GM12878 (cell line): Measurements from ENCODE around the gene KRTAP5-11. TPM values are rescaled to one million over a fixed set of nuclear protein-coding genes. Genes with fewer than 3 reads are reported as not detected.

Experiments
- ATAC-seq: fragments of 200-7000 bp; cut with Tn5 transposase; 3 replicates; pipeline ENCODE4 v1.9.1; 2020; ENCODE audit warnings: mild to moderate bottlenecking, moderate library complexity
- BruUV-seq: library from RNA; stranded (reverse); fragments of 400-500 nt; replicated peaks from 2 replicates; lab custom pipeline; 2021; lab: Mats Ljungman, UMichigan
- CTCF ChIA-PET: fragments of 300-600 bp; sonication (Branson Sonifier 250); formaldehyde crosslinking; extraction: SDS; loops from one replicate; lab custom pipeline; 2021; ENCODE audit warnings: inconsistent platforms; lab: Yijun Ruan, JAX
- POLR2A ChIA-PET: fragments of 350-600 bp; formaldehyde crosslinking; extraction: SDS; loops from one replicate; lab custom pipeline; 2021; ENCODE audit warnings: inconsistent platforms; lab: Charles Lee
- RAD21 ChIA-PET: fragments of 300-600 bp; sonication (Branson Sonifier 250); formaldehyde crosslinking; loops from one replicate; lab custom pipeline; 2023; ENCODE audit warnings: antibody characterized with exemption; ENCODE audit not compliant: unreplicated experiment; lab: Charles Lee
- SMC1A ChIA-PET: fragments of 300-600 bp; sonication (Branson Sonifier 250); formaldehyde crosslinking; loops from one replicate; lab custom pipeline; 2023; ENCODE audit not compliant: unreplicated experiment, uncharacterized antibody; lab: Charles Lee
- DNase-seq: peaks from one replicate; pipeline ENCODE4 v3.0.0-alpha.2; 2011; ENCODE audit warnings: low read depth, low spot score
- FAIRE-seq: peaks from 3 replicates; lab custom pipeline; 2011; peaks lifted over from hg19 to GRCh38; lab: Jason Lieb, UNC
- H2AFZ ChIP-seq: 2 replicates; pipeline ENCODE4 v1.6.0; 2011; ENCODE audit warnings: low read depth, low read length, control low read depth; ENCODE audit not compliant: control insufficient read depth
- H3K27ac ChIP-seq: 2 replicates; pipeline ENCODE4 v1.5.1; 2011; ENCODE audit warnings: control low read depth; ENCODE audit not compliant: control insufficient read depth, insufficient read depth
- H3K27me3 ChIP-seq, 2 experiments: replicated peaks in 1 of 2; 2 replicates each; pipeline versions ENCODE4 v1.6.0 to v1.6.1; 2011; ENCODE audit warnings: low read length in 1 of 2; ENCODE audit not compliant: control insufficient read depth in 2 of 2, insufficient read depth in 2 of 2
- H3K36me3 ChIP-seq, 2 experiments: 2 replicates each; pipeline ENCODE4 v1.5.1; 2011; ENCODE audit warnings: low read length in 1 of 2; ENCODE audit not compliant: control insufficient read depth in 2 of 2, insufficient read depth in 2 of 2
- H3K4me1 ChIP-seq: 2 replicates; pipeline ENCODE4 v1.6.1; 2011; ENCODE audit warnings: mild to moderate bottlenecking, low read length, moderate library complexity, mixed read lengths; ENCODE audit not compliant: control insufficient read depth, insufficient read depth
- H3K4me2 ChIP-seq: 2 replicates; pipeline ENCODE4 v1.6.0; 2011; ENCODE audit warnings: control low read depth; ENCODE audit not compliant: control insufficient read depth, insufficient read depth
- H3K4me3 ChIP-seq: fragments of 200-600 bp; sonication (generic); 2 replicates; pipeline ENCODE4 v1.5.1; 2016
- H3K79me2 ChIP-seq: 2 replicates; pipeline ENCODE4 v1.6.0; 2011; ENCODE audit warnings: low read length; ENCODE audit not compliant: control insufficient read depth, insufficient read depth
- H3K9ac ChIP-seq: 2 replicates; pipeline ENCODE4 v1.8.0; 2011; ENCODE audit warnings: low read length, control low read depth, mixed read lengths; ENCODE audit not compliant: control insufficient read depth, insufficient read depth
- H3K9me3 ChIP-seq: replicated peaks from 3 replicates; pipeline ENCODE4 v1.5.1; 2011; ENCODE audit warnings: mild to moderate bottlenecking, low read length; ENCODE audit not compliant: control insufficient read depth, insufficient read depth
- H4K20me1 ChIP-seq: 2 replicates; pipeline ENCODE4 v1.6.0; 2011; ENCODE audit not compliant: control insufficient read depth, insufficient read depth
- HDGF ChIP-seq: fragments of 450-650 bp; IDR thresholded peaks from 2 replicates; pipeline ENCODE4 v1.6.1; 2016; ENCODE audit warnings: antibody characterized with exemption
- JUND ChIP-seq: IDR thresholded peaks from 2 replicates; pipeline ENCODE4 v1.6.1; 2012; ENCODE audit warnings: low read depth, mild to moderate bottlenecking, low read length, improper control_type of control experiment, moderate library complexity
- NFYB ChIP-seq: IDR thresholded peaks from 2 replicates; pipeline ENCODE4 v1.6.1; 2011; ENCODE audit warnings: low read depth, mild to moderate bottlenecking, low read length, improper control_type of control experiment, moderate library complexity; ENCODE audit not compliant: insufficient read depth
- TARDBP ChIP-seq: IDR thresholded peaks from 2 replicates; pipeline ENCODE4 v1.6.1; 2016; ENCODE audit warnings: borderline replicate concordance
- TBL1XR1 ChIP-seq: IDR thresholded peaks from 2 replicates; pipeline ENCODE4 v1.6.1; 2012; ENCODE audit warnings: low read depth, low read length, improper control_type of control experiment
- ZBTB4 ChIP-seq: fragments of 450-650 bp; formaldehyde crosslinking; IDR thresholded peaks from 2 replicates; pipeline ENCODE4 v1.4.0; 2022; ENCODE audit warnings: mild to moderate bottlenecking, moderate library complexity
- WGBS: methylation state at CpG from one replicate; pipeline ENCODE4 v1.1.6; 2016; ENCODE audit warnings: low lambda C conversion rate; ENCODE audit not compliant: insufficient replicate concordance, insufficient coverage; ENCODE audit errors: missing lambda C conversion rate; 5-methylcytosine and 5-hydroxymethylcytosine counted together
- in situ Hi-C: fragments of 300-500 bp; cut with MboI; formaldehyde crosslinking; loops from 9 replicates; pipeline ENCODE4 v1.14.3; 2018; ENCODE audit warnings: mixed read lengths
- intact Hi-C: fragments of 100-400 bp; cut with micrococcal nuclease; formaldehyde crosslinking; loops from one replicate; pipeline ENCODE4 v1.14.2; 2022; ENCODE audit not compliant: unreplicated experiment
- polyA plus RNA-seq, 11 experiments: library from polyadenylated mRNA; depleted of rRNA in 4 of 11; unstranded in 6 of 11; stranded (reverse) in 5 of 11; fragments of >200 nt; fragmentation: Nextera tagmentation in 4 of 11; fragmentation: Illumina TruSeq in 1 of 11; extraction: Ambion mirVana in 4 of 11; extraction: Trizol in 1 of 11; gene quantifications; 1 replicate in 1 of 11; 2 replicates in 10 of 11; pipeline versions ENCODE4 v1.2.1 to v1.2.3, GENCODE V29; 2011 to 2016; ENCODE audit warnings: inconsistent platforms in 2 of 11, missing spikeins in 2 of 11, low read depth in 1 of 11
- total RNA-seq, 4 experiments: library from RNA; depleted of rRNA in 3 of 4; stranded (reverse); fragments of >200 nt in 3 of 4; fragmentation: Illumina TruSeq in 1 of 4; extraction: Trizol in 1 of 4; gene quantifications; 2 replicates each; pipeline versions ENCODE4 v1.2.1 to v1.2.3, GENCODE V29; 2013 to 2021
- TF ChIP-seq, protein P1 (sequence below): IDR thresholded peaks from 2 replicates; pipeline ENCODE4 v1.6.1; 2012; ENCODE audit warnings: low read length, inconsistent platforms
- TF ChIP-seq, protein P2 (sequence below): fragments of 450-650 bp; formaldehyde crosslinking; IDR thresholded peaks from 2 replicates; pipeline ENCODE4 v1.5.0; 2022; ENCODE audit warnings: mild to moderate bottlenecking, missing genetic modification characterization
- TF ChIP-seq, protein P3 (sequence below): fragments of 450-650 bp; IDR thresholded peaks from 2 replicates; pipeline ENCODE4 v1.6.1; 2014; ENCODE audit warnings: mild to moderate bottlenecking

The KRTAP5-11 gene
- total and polyA plus RNA-seq, 10 of the 15 experiments (the other 5 are each of a cell fraction or from before 2014, with no cell fraction given) = not detected

- Histone ChIP-seq H3K79me2 (no peaks in the 10 kb centered on the region), H3K36me3 (no peaks in the 10 kb centered on the region), H4K20me1 (no peaks in the 10 kb centered on the region), H3K27ac (no peak overlapping the region), H3K4me1 (peaks cover 47% of the 10 kb centered on the region), H3K27me3 (no peaks in the 10 kb centered on the region), H2AFZ (no peak overlapping the region), H3K9ac (no peak overlapping the region), H3K4me2 (no peak overlapping the region), H3K9me3 (peaks cover 33% of the 10 kb centered on the region), H3K4me3 (no peak overlapping the region)
- intact Hi-C loops (no loop called here), in situ Hi-C loops (no loop called here)
- DNase-seq = no peak
- SMC1A ChIA-PET = no interaction called here
- WGBS = 78% methylated on average over 11 of the region's 11 CpGs
- no peak for FAIRE-seq
- RAD21 ChIA-PET = no interaction called here
- ATAC-seq = no peak
- TF ChIP-seq, protein P1, sequence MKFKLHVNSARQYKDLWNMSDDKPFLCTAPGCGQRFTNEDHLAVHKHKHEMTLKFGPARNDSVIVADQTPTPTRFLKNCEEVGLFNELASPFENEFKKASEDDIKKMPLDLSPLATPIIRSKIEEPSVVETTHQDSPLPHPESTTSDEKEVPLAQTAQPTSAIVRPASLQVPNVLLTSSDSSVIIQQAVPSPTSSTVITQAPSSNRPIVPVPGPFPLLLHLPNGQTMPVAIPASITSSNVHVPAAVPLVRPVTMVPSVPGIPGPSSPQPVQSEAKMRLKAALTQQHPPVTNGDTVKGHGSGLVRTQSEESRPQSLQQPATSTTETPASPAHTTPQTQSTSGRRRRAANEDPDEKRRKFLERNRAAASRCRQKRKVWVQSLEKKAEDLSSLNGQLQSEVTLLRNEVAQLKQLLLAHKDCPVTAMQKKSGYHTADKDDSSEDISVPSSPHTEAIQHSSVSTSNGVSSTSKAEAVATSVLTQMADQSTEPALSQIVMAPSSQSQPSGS = no peak
- no peak for TF ChIP-seq JUND
- no peak for TF ChIP-seq ZBTB4
- no peak for TF ChIP-seq HDGF
- TF ChIP-seq TARDBP = no peak
- TF ChIP-seq, protein P2, sequence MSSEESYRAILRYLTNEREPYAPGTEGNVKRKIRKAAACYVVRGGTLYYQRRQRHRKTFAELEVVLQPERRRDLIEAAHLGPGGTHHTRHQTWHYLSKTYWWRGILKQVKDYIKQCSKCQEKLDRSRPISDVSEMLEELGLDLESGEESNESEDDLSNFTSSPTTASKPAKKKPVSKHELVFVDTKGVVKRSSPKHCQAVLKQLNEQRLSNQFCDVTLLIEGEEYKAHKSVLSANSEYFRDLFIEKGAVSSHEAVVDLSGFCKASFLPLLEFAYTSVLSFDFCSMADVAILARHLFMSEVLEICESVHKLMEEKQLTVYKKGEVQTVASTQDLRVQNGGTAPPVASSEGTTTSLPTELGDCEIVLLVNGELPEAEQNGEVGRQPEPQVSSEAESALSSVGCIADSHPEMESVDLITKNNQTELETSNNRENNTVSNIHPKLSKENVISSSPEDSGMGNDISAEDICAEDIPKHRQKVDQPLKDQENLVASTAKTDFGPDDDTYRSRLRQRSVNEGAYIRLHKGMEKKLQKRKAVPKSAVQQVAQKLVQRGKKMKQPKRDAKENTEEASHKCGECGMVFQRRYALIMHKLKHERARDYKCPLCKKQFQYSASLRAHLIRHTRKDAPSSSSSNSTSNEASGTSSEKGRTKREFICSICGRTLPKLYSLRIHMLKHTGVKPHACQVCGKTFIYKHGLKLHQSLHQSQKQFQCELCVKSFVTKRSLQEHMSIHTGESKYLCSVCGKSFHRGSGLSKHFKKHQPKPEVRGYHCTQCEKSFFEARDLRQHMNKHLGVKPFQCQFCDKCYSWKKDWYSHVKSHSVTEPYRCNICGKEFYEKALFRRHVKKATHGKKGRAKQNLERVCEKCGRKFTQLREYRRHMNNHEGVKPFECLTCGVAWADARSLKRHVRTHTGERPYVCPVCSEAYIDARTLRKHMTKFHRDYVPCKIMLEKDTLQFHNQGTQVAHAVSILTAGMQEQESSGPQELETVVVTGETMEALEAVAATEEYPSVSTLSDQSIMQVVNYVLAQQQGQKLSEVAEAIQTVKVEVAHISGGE (CRISPR knock-in tag) = no peak
- TF ChIP-seq, protein P3, sequence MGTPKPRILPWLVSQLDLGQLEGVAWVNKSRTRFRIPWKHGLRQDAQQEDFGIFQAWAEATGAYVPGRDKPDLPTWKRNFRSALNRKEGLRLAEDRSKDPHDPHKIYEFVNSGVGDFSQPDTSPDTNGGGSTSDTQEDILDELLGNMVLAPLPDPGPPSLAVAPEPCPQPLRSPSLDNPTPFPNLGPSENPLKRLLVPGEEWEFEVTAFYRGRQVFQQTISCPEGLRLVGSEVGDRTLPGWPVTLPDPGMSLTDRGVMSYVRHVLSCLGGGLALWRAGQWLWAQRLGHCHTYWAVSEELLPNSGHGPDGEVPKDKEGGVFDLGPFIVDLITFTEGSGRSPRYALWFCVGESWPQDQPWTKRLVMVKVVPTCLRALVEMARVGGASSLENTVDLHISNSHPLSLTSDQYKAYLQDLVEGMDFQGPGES = no peak
- TF ChIP-seq NFYB = no peak
- no peak for TF ChIP-seq TBL1XR1
- POLR2A ChIA-PET = no interaction called here
- CTCF ChIA-PET = no interaction called here
- BruUV-seq = no TSS peak
Measured at GRCh38 chr11:71539017-71539416, 43.7 kb downstream of the KRTAP5-11 start.
